Upper lobe of right lung (tissue), 1 donor: ENCODE data around the gene RFNG. TPM values are rescaled to one million over a fixed set of nuclear protein-coding genes. Genes with fewer than 3 reads are reported as not detected.

ENCODE experiments used
- ATAC-seq: fragments of 200-7000 bp; cut with Tn5 transposase; one replicate; pipeline ENCODE4 v1.9.1; 2020; ENCODE audit warnings: mild to moderate bottlenecking, moderate library complexity
- DNase-seq: peaks from one replicate; pipeline ENCODE4 v3.0.0-alpha.2; 2020
- H3K27ac ChIP-seq: fragments of 200-600 bp; one replicate; pipeline ENCODE4 v1.8.0; 2022
- H3K27me3 ChIP-seq: fragments of 200-600 bp; one replicate; pipeline ENCODE4 v1.8.0; 2022; ENCODE audit warnings: mild to moderate bottlenecking
- H3K36me3 ChIP-seq: fragments of 200-600 bp; one replicate; pipeline ENCODE4 v1.8.0; 2022
- H3K4me1 ChIP-seq: fragments of 200-600 bp; one replicate; pipeline ENCODE4 v1.8.0; 2022
- H3K4me3 ChIP-seq: fragments of 200-600 bp; one replicate; pipeline ENCODE4 v1.8.0; 2022; ENCODE audit warnings: mild to moderate bottlenecking
- H3K9me3 ChIP-seq: fragments of 200-600 bp; one replicate; pipeline ENCODE4 v1.8.0; 2022
- CTCF ChIP-seq: fragments of 200-600 bp; IDR thresholded peaks from one replicate; pipeline ENCODE4 v1.8.0; 2022; ENCODE audit warnings: antibody characterized with exemption
- intact Hi-C: fragments of 100-400 bp; cut with DNase I; formaldehyde crosslinking; loops from one replicate; pipeline ENCODE4 v1.11.0; 2022
- total RNA-seq: library from RNA; stranded (reverse); fragmentation: NEBNext Ultra II Directional; extraction: Animal tissue kit (Norgen Biotek cat#: 25700); gene quantifications from one replicate; pipeline ENCODE4 v1.2.1, GENCODE V29; 2021
- donor health status: DM: no; HTN: yes; CAD: no; lungs with severe emphysema.

Gene RFNG
- total RNA-seq, 1 donor from 2014 or later, result 38.5 TPM

- Histone ChIP-seq H3K9me3 (no peaks in the 10 kb centered on the region), H3K36me3 (peaks cover 75% of the 10 kb centered on the region), H3K27me3 (no peaks in the 10 kb centered on the region), H3K27ac (no peak overlapping the region), H3K4me3 (no peak overlapping the region), H3K4me1 (no peaks in the 10 kb centered on the region)
- intact Hi-C loops, result no loop called here
- DNase-seq (no peak), ATAC-seq (no peak)
- no peak for TF ChIP-seq CTCF
Observed at GRCh38 chr17:82080789-82081464, 29.3 kb upstream of the RFNG start.

GRCh38 chr17:82080048-82080788, 28.6 kb upstream of the RFNG start:
- H3K27ac ChIP-seq, result no peak overlapping the region
- no peaks in the 10 kb centered on the region for H3K27me3 ChIP-seq
- ATAC-seq (no peak), DNase-seq (no peak)
- H3K4me1 ChIP-seq, result no peaks in the 10 kb centered on the region
- intact Hi-C loops, result no loop called here
- no peak for TF ChIP-seq CTCF
- H3K9me3 ChIP-seq, result no peaks in the 10 kb centered on the region
- H3K36me3 ChIP-seq, result peaks cover 68% of the 10 kb centered on the region
- H3K4me3 ChIP-seq, result no peak overlapping the region

- Histone ChIP-seq H3K27ac (no peak overlapping the region), H3K4me1 (no peaks in the 10 kb centered on the region), H3K9me3 (no peaks in the 10 kb centered on the region), H3K4me3 (no peak overlapping the region), H3K27me3 (no peaks in the 10 kb centered on the region), H3K36me3 (peaks cover 57% of the 10 kb centered on the region)
- intact Hi-C loops, result no loop called here
- ATAC-seq (no peak), DNase-seq (no peak)
- TF ChIP-seq CTCF, result no peak
Observed at GRCh38 chr17:82079001-82079677, 27.5 kb upstream of the RFNG start.

- no peak for TF ChIP-seq CTCF
- intact Hi-C loops, result no loop called here
- ATAC-seq (no peak), DNase-seq (no peak)
- Histone ChIP-seq H3K9me3 (no peaks in the 10 kb centered on the region), H3K4me1 (no peaks in the 10 kb centered on the region), H3K4me3 (no peak overlapping the region), H3K36me3 (peaks cover 50% of the 10 kb centered on the region), H3K27me3 (no peaks in the 10 kb centered on the region), H3K27ac (no peak overlapping the region)
Observed at GRCh38 chr17:82078433-82078832, 26.8 kb upstream of the RFNG start.

GRCh38 chr17:82077617-82078358, 26.2 kb upstream of the RFNG start:
- intact Hi-C loops, result no loop called here
- peaks cover 44% of the 10 kb centered on the region for H3K36me3 ChIP-seq
- H3K4me1 ChIP-seq, result no peaks in the 10 kb centered on the region
- ATAC-seq (no peak), DNase-seq (no peak)
- H3K9me3 ChIP-seq, result no peaks in the 10 kb centered on the region
- H3K4me3 ChIP-seq, result no peak overlapping the region
- TF ChIP-seq CTCF, result no peak
- H3K27ac ChIP-seq, result no peak overlapping the region
- no peaks in the 10 kb centered on the region for H3K27me3 ChIP-seq
